ENCODE results near the gene S100A14.

GRCh38 chr1:153565529-153566374, 50.4 kb downstream of the S100A14 start, which contains the start of gene S100A2:
- no peak for TF ChIP-seq EZH2 (conservative IDR thresholded peaks at IDR 0.05; ENCODE audit: low read depth, low read length)
- TF ChIP-seq, protein P1, sequence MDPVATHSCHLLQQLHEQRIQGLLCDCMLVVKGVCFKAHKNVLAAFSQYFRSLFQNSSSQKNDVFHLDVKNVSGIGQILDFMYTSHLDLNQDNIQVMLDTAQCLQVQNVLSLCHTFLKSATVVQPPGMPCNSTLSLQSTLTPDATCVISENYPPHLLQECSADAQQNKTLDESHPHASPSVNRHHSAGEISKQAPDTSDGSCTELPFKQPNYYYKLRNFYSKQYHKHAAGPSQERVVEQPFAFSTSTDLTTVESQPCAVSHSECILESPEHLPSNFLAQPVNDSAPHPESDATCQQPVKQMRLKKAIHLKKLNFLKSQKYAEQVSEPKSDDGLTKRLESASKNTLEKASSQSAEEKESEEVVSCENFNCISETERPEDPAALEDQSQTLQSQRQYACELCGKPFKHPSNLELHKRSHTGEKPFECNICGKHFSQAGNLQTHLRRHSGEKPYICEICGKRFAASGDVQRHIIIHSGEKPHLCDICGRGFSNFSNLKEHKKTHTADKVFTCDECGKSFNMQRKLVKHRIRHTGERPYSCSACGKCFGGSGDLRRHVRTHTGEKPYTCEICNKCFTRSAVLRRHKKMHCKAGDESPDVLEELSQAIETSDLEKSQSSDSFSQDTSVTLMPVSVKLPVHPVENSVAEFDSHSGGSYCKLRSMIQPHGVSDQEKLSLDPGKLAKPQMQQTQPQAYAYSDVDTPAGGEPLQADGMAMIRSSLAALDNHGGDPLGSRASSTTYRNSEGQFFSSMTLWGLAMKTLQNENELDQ (CRISPR knock-in tag; IDR thresholded peaks at IDR 0.05; ENCODE audit: borderline replicate concordance), result no peak
- TF ChIP-seq ZNF274 (CRISPR knock-in tag; IDR thresholded peaks at IDR 0.05), result no peak
- no peak for TF ChIP-seq JUND (CRISPR knock-in tag; IDR thresholded peaks at IDR 0.05)
- no peak for TF ChIP-seq ZNF446 (CRISPR knock-in tag; IDR thresholded peaks at IDR 0.05)
- no peak for TF ChIP-seq SRSF9 (IDR thresholded peaks at IDR 0.05; ENCODE audit: borderline replicate concordance, insufficient read depth, low read depth, low read length, poor library complexity, severe bottlenecking)
- no peak for TF ChIP-seq HMG20B (CRISPR knock-in tag; conservative IDR thresholded peaks at IDR 0.05)
- TF ChIP-seq NFKB2 (CRISPR knock-in tag; IDR thresholded peaks at IDR 0.05; ENCODE audit: borderline replicate concordance), result no peak

All from HepG2 (cell line).